A673 (cell line): ENCODE results near the gene ALX4. TPM values are rescaled to one million over a fixed set of nuclear protein-coding genes. Genes with fewer than 3 reads are reported as not detected.

Source experiments
- BruUV-seq: library from RNA; stranded (reverse); fragments of 400-500 nt; replicated peaks from 2 replicates; lab custom pipeline; 2021; lab: Mats Ljungman, UMichigan
- CTCF ChIA-PET: fragments of 300-600 bp; sonication (Branson Sonifier 250); formaldehyde crosslinking; loops from one replicate; lab custom pipeline; 2022; ENCODE audit warnings: antibody characterized with exemption; lab: Charles Lee
- POLR2A ChIA-PET: fragments of 300-600 bp; sonication (Branson Sonifier 250); formaldehyde crosslinking; loops from one replicate; lab custom pipeline; 2022; ENCODE audit warnings: antibody characterized with exemption; ENCODE audit not compliant: low non-redundant PET; lab: Charles Lee
- DNase-seq: peaks from one replicate; pipeline ENCODE4 v3.0.0-alpha.2; 2015; ENCODE audit warnings: low spot score
- H3K27ac ChIP-seq: fragments of 200-600 bp; sonication (generic); 2 replicates; pipeline ENCODE4 v1.5.1; 2016; ENCODE audit warnings: mixed run types, low read depth, mild to moderate bottlenecking, mixed read lengths, antibody characterized with exemption, low read length; ENCODE audit not compliant: poor library complexity, severe bottlenecking
- H3K27me3 ChIP-seq: fragments of 200-600 bp; sonication (generic); replicated peaks from 2 replicates; pipeline ENCODE4 v1.6.1; 2017; ENCODE audit warnings: mixed run types, low read depth, mild to moderate bottlenecking, mixed read lengths, antibody characterized with exemption, low read length; ENCODE audit not compliant: insufficient read depth, poor library complexity
- H3K36me3 ChIP-seq: fragments of 200-600 bp; sonication (generic); 2 replicates; pipeline ENCODE4 v1.6.1; 2016; ENCODE audit warnings: mixed run types, mild to moderate bottlenecking, mixed read lengths, antibody characterized with exemption, low read length; ENCODE audit not compliant: insufficient read depth, poor library complexity, severe bottlenecking
- H3K4me1 ChIP-seq: fragments of 200-600 bp; sonication (generic); 2 replicates; pipeline ENCODE4 v1.6.1; 2017; ENCODE audit warnings: mixed run types, mild to moderate bottlenecking, mixed read lengths, antibody characterized with exemption, low read length; ENCODE audit not compliant: insufficient read depth, poor library complexity, severe bottlenecking
- H3K4me3 ChIP-seq: fragments of 200-600 bp; sonication (generic); 2 replicates; pipeline ENCODE4 v1.5.1; 2016; ENCODE audit warnings: low read depth, mixed run types, mild to moderate bottlenecking, mixed read lengths, low read length; ENCODE audit not compliant: poor library complexity, severe bottlenecking
- H3K9me3 ChIP-seq: fragments of 200-600 bp; sonication (generic); 2 replicates; pipeline ENCODE4 v1.6.1; 2016; ENCODE audit warnings: mixed run types, low read depth, mild to moderate bottlenecking, mixed read lengths, antibody characterized with exemption, low read length; ENCODE audit not compliant: poor library complexity, severe bottlenecking
- CTCF ChIP-seq: fragments of 300-800, 200-600 bp; sonication (generic); conservative IDR thresholded peaks from 2 replicates; pipeline ENCODE4 v1.5.1; 2017; ENCODE audit warnings: low read depth, mild to moderate bottlenecking, antibody characterized with exemption, low read length, moderate library complexity, mixed read lengths
- EZH2 ChIP-seq: fragments of 200-600 bp; sonication (generic); IDR thresholded peaks from 2 replicates; pipeline ENCODE4 v1.6.1; 2017; ENCODE audit warnings: borderline replicate concordance, low read depth, mild to moderate bottlenecking, mixed read lengths, antibody characterized with exemption, low read length; ENCODE audit not compliant: poor library complexity, severe bottlenecking
- intact Hi-C: fragments of 100-400 bp; cut with micrococcal nuclease; formaldehyde crosslinking; loops from one replicate; pipeline ENCODE4 v1.10.0; 2022; ENCODE audit not compliant: unreplicated experiment
- total RNA-seq: library from RNA; stranded (reverse); gene quantifications from 2 replicates; pipeline ENCODE4 v1.2.3, GENCODE V29; 2021

ALX4 gene
- total RNA-seq, 1 experiment from 2014 or later = 135 TPM

- ChIA-PET POLR2A (interaction anchor here (0.7 kb wide), 1 partner anchor 21 kb away, joined by 5 read pairs; no protein-coding TSS in a partner anchor), CTCF (no interaction called here)
- intact Hi-C loops = no loop called here
- no peak for DNase-seq
- TF ChIP-seq CTCF (no peak), EZH2 (no peak)
- peaks cover 41% of the 10 kb centered on the region for H3K4me1 ChIP-seq
- no peaks in the 10 kb centered on the region for H3K27me3 ChIP-seq
- H3K27ac ChIP-seq = no peak overlapping the region
- H3K9me3 ChIP-seq = no peaks in the 10 kb centered on the region
- H3K36me3 ChIP-seq = no peaks in the 10 kb centered on the region
- no TSS peak for BruUV-seq
- no peak overlapping the region for H3K4me3 ChIP-seq
Observed at GRCh38 chr11:44319552-44320288, 9.8 kb upstream of the ALX4 start.

- Histone ChIP-seq H3K27ac (no peak overlapping the region), H3K4me3 (no peak overlapping the region), H3K4me1 (peaks cover 45% of the 10 kb centered on the region), H3K27me3 (no peaks in the 10 kb centered on the region), H3K36me3 (no peaks in the 10 kb centered on the region), H3K9me3 (no peaks in the 10 kb centered on the region)
- no peak for TF ChIP-seq CTCF
- no peak for TF ChIP-seq EZH2
- no TSS peak for BruUV-seq
- intact Hi-C loops = no loop called here
- CTCF ChIA-PET = no interaction called here
- POLR2A ChIA-PET = no interaction called here
- no peak for DNase-seq
Observed at GRCh38 chr11:44319170-44319551, 9.2 kb upstream of the ALX4 start.

GRCh38 chr11:44318369-44318768 is 8.4 kb upstream of the ALX4 start:
- CTCF ChIA-PET = no interaction called here
- TF ChIP-seq CTCF = no peak
- TF ChIP-seq EZH2 = no peak
- Histone ChIP-seq H3K4me3 (no peak overlapping the region), H3K27me3 (no peaks in the 10 kb centered on the region), H3K27ac (no peak overlapping the region), H3K4me1 (peaks cover 47% of the 10 kb centered on the region), H3K36me3 (no peaks in the 10 kb centered on the region), H3K9me3 (no peaks in the 10 kb centered on the region)
- peak; percentile 12 for DNase-seq
- intact Hi-C loops = no loop called here
- BruUV-seq = no TSS peak
- POLR2A ChIA-PET = no interaction called here
